GM21526 (cell line): ENCODE measurements around the gene TIMD4.
A peak's percentile ranks its signal among the peaks of the same experiment; 100 is the strongest.
"Not testable (repeated sequence)": the region's sequence is repeated elsewhere in the genome, so short reads cannot be mapped to it uniquely, and the experiment has no call there.

Experiments
- ATAC-seq: cut with Tn5 transposase; IDR thresholded peaks from one replicate; pipeline ENCODE4 v1.9.1; 2021; ENCODE audit warnings: moderate library complexity; ENCODE audit not compliant: unreplicated experiment, low FRiP score

Gene TIMD4

GRCh38 chr5:156925767-156926166 lies 37.3 kb downstream of the TIMD4 start:
- not testable (repeated sequence) for ATAC-seq

GRCh38 chr5:156922207-156922792 lies 40.7 kb downstream of the TIMD4 start:
- ATAC-seq, result peak; percentile 48

- peak; percentile 35 for ATAC-seq
Observed at GRCh38 chr5:156920861-156921431, 42.1 kb downstream of the TIMD4 start.

GRCh38 chr5:156920042-156920860 lies 42.8 kb downstream of the TIMD4 start:
- ATAC-seq, result peak; percentile 39

- ATAC-seq, result no peak
Observed at GRCh38 chr5:156918311-156918845, 44.6 kb downstream of the TIMD4 start.

- peak; percentile 13 for ATAC-seq
Observed at GRCh38 chr5:156914371-156914737, 48.7 kb downstream of the TIMD4 start.

GRCh38 chr5:156913719-156914370 lies 49.2 kb downstream of the TIMD4 start:
- peak; percentile 88 for ATAC-seq

GRCh38 chr5:156913355-156913718 lies 49.7 kb downstream of the TIMD4 start:
- no peak for ATAC-seq

GRCh38 chr5:156912869-156913268 lies 50.2 kb downstream of the TIMD4 start:
- ATAC-seq, result no peak

- ATAC-seq, result no peak
Observed at GRCh38 chr5:156909180-156909579, 53.8 kb downstream of the TIMD4 start.

GRCh38 chr5:156907667-156908066 lies 55.4 kb downstream of the TIMD4 start:
- no peak for ATAC-seq

- no peak for ATAC-seq
Observed at GRCh38 chr5:156906807-156907206, 56.2 kb downstream of the TIMD4 start.

GRCh38 chr5:156896546-156896945 lies 66.5 kb downstream of the TIMD4 start:
- ATAC-seq, result no peak

- peak; percentile 58 for ATAC-seq
Observed at GRCh38 chr5:156893517-156893916, 69.5 kb downstream of the TIMD4 start.

GRCh38 chr5:156892864-156893263 lies 70.2 kb downstream of the TIMD4 start:
- no peak for ATAC-seq

- no peak for ATAC-seq
Observed at GRCh38 chr5:156892223-156892622, 70.8 kb downstream of the TIMD4 start.

GRCh38 chr5:156888520-156888919 lies 74.5 kb downstream of the TIMD4 start:
- no peak for ATAC-seq

- ATAC-seq, result no peak
Observed at GRCh38 chr5:156883316-156883875, 79.6 kb downstream of the TIMD4 start.

GRCh38 chr5:156879665-156880285 lies 83.3 kb downstream of the TIMD4 start:
- peak; percentile 93 for ATAC-seq

GRCh38 chr5:156871212-156871611 lies 91.8 kb downstream of the TIMD4 start:
- no peak for ATAC-seq
